ENCODE data around the gene SNRK.

The SNRK gene

GRCh38 chr3:43281020-43281419 is 5.3 kb upstream of the SNRK start:
- Histone ChIP-seq H3K9ac (ENCODE audit: low read length) (no peak overlapping the region), H3K4me1 (ENCODE audit: control insufficient read depth, insufficient read depth, low read length) (peaks cover 3% of the 10 kb centered on the region), H3K4me3 (ENCODE audit: low read length) (no peak overlapping the region), H3K9me3 (ENCODE audit: control insufficient read depth, low read length) (no peaks in the 10 kb centered on the region), H3K27me3 (ENCODE audit: control insufficient read depth, insufficient read depth, low read length) (no peaks in the 10 kb centered on the region), H3K36me3 (ENCODE audit: control insufficient read depth, insufficient read depth, low read length) (no peaks in the 10 kb centered on the region)

GRCh38 chr3:43284171-43284570 is 2.2 kb upstream of the SNRK start:
- Histone ChIP-seq H3K9ac (ENCODE audit: low read length) (no peak overlapping the region), H3K4me1 (ENCODE audit: control insufficient read depth, insufficient read depth, low read length) (peaks cover 9% of the 10 kb centered on the region), H3K27me3 (ENCODE audit: control insufficient read depth, insufficient read depth, low read length) (no peaks in the 10 kb centered on the region), H3K36me3 (ENCODE audit: control insufficient read depth, insufficient read depth, low read length) (no peaks in the 10 kb centered on the region), H3K4me3 (ENCODE audit: low read length) (no peak overlapping the region), H3K9me3 (ENCODE audit: control insufficient read depth, low read length) (no peaks in the 10 kb centered on the region)

GRCh38 chr3:43285644-43286043 is 696 bp upstream of the SNRK start:
- peak overlapping the region; percentile 56 for H3K9ac ChIP-seq (ENCODE audit: low read length)
- no peaks in the 10 kb centered on the region for H3K36me3 ChIP-seq (ENCODE audit: control insufficient read depth, insufficient read depth, low read length)
- H3K9me3 ChIP-seq (ENCODE audit: control insufficient read depth, low read length) = no peaks in the 10 kb centered on the region
- peaks cover 24% of the 10 kb centered on the region for H3K4me1 ChIP-seq (ENCODE audit: control insufficient read depth, insufficient read depth, low read length)
- no peak overlapping the region for H3K4me3 ChIP-seq (ENCODE audit: low read length)
- H3K27me3 ChIP-seq (ENCODE audit: control insufficient read depth, insufficient read depth, low read length) = no peaks in the 10 kb centered on the region

- H3K9me3 ChIP-seq (ENCODE audit: control insufficient read depth, low read length) = no peaks in the 10 kb centered on the region
- peak overlapping the region; percentile 48 for H3K4me3 ChIP-seq (ENCODE audit: low read length)
- peaks cover 35% of the 10 kb centered on the region for H3K4me1 ChIP-seq (ENCODE audit: control insufficient read depth, insufficient read depth, low read length)
- H3K27me3 ChIP-seq (ENCODE audit: control insufficient read depth, insufficient read depth, low read length) = no peaks in the 10 kb centered on the region
- peak overlapping the region; percentile 88 for H3K9ac ChIP-seq (ENCODE audit: low read length)
- no peaks in the 10 kb centered on the region for H3K36me3 ChIP-seq (ENCODE audit: control insufficient read depth, insufficient read depth, low read length)
These were observed 630 bp downstream of the SNRK start for GRCh38 chr3:43286841-43287499.

GRCh38 chr3:43287500-43287873 is 1.1 kb downstream of the SNRK start:
- Histone ChIP-seq H3K27me3 (ENCODE audit: control insufficient read depth, insufficient read depth, low read length) (no peaks in the 10 kb centered on the region), H3K9ac (ENCODE audit: low read length) (peak overlapping the region; percentile 88), H3K9me3 (ENCODE audit: control insufficient read depth, low read length) (no peaks in the 10 kb centered on the region), H3K4me1 (ENCODE audit: control insufficient read depth, insufficient read depth, low read length) (peaks cover 35% of the 10 kb centered on the region), H3K36me3 (ENCODE audit: control insufficient read depth, insufficient read depth, low read length) (no peaks in the 10 kb centered on the region), H3K4me3 (ENCODE audit: low read length) (peak overlapping the region; percentile 48)

GRCh38 chr3:43288366-43288765 is 2.0 kb downstream of the SNRK start:
- Histone ChIP-seq H3K9ac (ENCODE audit: low read length) (peak overlapping the region; percentile 88), H3K4me3 (ENCODE audit: low read length) (no peak overlapping the region), H3K36me3 (ENCODE audit: control insufficient read depth, insufficient read depth, low read length) (no peaks in the 10 kb centered on the region), H3K27me3 (ENCODE audit: control insufficient read depth, insufficient read depth, low read length) (no peaks in the 10 kb centered on the region), H3K9me3 (ENCODE audit: control insufficient read depth, low read length) (no peaks in the 10 kb centered on the region), H3K4me1 (ENCODE audit: control insufficient read depth, insufficient read depth, low read length) (peaks cover 35% of the 10 kb centered on the region)

GRCh38 chr3:43288850-43289249 is 2.5 kb downstream of the SNRK start:
- Histone ChIP-seq H3K27me3 (ENCODE audit: control insufficient read depth, insufficient read depth, low read length) (no peaks in the 10 kb centered on the region), H3K4me1 (ENCODE audit: control insufficient read depth, insufficient read depth, low read length) (peaks cover 35% of the 10 kb centered on the region), H3K4me3 (ENCODE audit: low read length) (no peak overlapping the region), H3K36me3 (ENCODE audit: control insufficient read depth, insufficient read depth, low read length) (no peaks in the 10 kb centered on the region), H3K9me3 (ENCODE audit: control insufficient read depth, low read length) (no peaks in the 10 kb centered on the region), H3K9ac (ENCODE audit: low read length) (peak overlapping the region; percentile 88)

GRCh38 chr3:43289401-43289800 is 3.1 kb downstream of the SNRK start:
- H3K36me3 ChIP-seq (ENCODE audit: control insufficient read depth, insufficient read depth, low read length) = no peaks in the 10 kb centered on the region
- H3K9me3 ChIP-seq (ENCODE audit: control insufficient read depth, low read length) = no peaks in the 10 kb centered on the region
- no peak overlapping the region for H3K4me3 ChIP-seq (ENCODE audit: low read length)
- H3K9ac ChIP-seq (ENCODE audit: low read length) = no peak overlapping the region
- H3K4me1 ChIP-seq (ENCODE audit: control insufficient read depth, insufficient read depth, low read length) = peaks cover 35% of the 10 kb centered on the region
- no peaks in the 10 kb centered on the region for H3K27me3 ChIP-seq (ENCODE audit: control insufficient read depth, insufficient read depth, low read length)

- H3K9ac ChIP-seq (ENCODE audit: low read length) = no peak overlapping the region
- H3K27me3 ChIP-seq (ENCODE audit: control insufficient read depth, insufficient read depth, low read length) = no peaks in the 10 kb centered on the region
- H3K4me1 ChIP-seq (ENCODE audit: control insufficient read depth, insufficient read depth, low read length) = peaks cover 39% of the 10 kb centered on the region
- H3K9me3 ChIP-seq (ENCODE audit: control insufficient read depth, low read length) = no peaks in the 10 kb centered on the region
- no peaks in the 10 kb centered on the region for H3K36me3 ChIP-seq (ENCODE audit: control insufficient read depth, insufficient read depth, low read length)
- no peak overlapping the region for H3K4me3 ChIP-seq (ENCODE audit: low read length)
These were observed 3.6 kb downstream of the SNRK start for GRCh38 chr3:43289841-43290470.

- H3K9ac ChIP-seq (ENCODE audit: low read length) = peak overlapping the region; percentile 33
- no peaks in the 10 kb centered on the region for H3K27me3 ChIP-seq (ENCODE audit: control insufficient read depth, insufficient read depth, low read length)
- H3K4me1 ChIP-seq (ENCODE audit: control insufficient read depth, insufficient read depth, low read length) = peaks cover 44% of the 10 kb centered on the region
- no peaks in the 10 kb centered on the region for H3K36me3 ChIP-seq (ENCODE audit: control insufficient read depth, insufficient read depth, low read length)
- H3K4me3 ChIP-seq (ENCODE audit: low read length) = no peak overlapping the region
- H3K9me3 ChIP-seq (ENCODE audit: control insufficient read depth, low read length) = no peaks in the 10 kb centered on the region
These were observed 4.6 kb downstream of the SNRK start for GRCh38 chr3:43290956-43291355.

- Histone ChIP-seq H3K9ac (ENCODE audit: low read length) (no peak overlapping the region), H3K4me1 (ENCODE audit: control insufficient read depth, insufficient read depth, low read length) (peaks cover 46% of the 10 kb centered on the region), H3K4me3 (ENCODE audit: low read length) (no peak overlapping the region), H3K9me3 (ENCODE audit: control insufficient read depth, low read length) (no peaks in the 10 kb centered on the region), H3K27me3 (ENCODE audit: control insufficient read depth, insufficient read depth, low read length) (no peaks in the 10 kb centered on the region), H3K36me3 (ENCODE audit: control insufficient read depth, insufficient read depth, low read length) (no peaks in the 10 kb centered on the region)
These were observed 5.2 kb downstream of the SNRK start for GRCh38 chr3:43291546-43291945.

GRCh38 chr3:43294975-43295374 is 8.6 kb downstream of the SNRK start:
- no peak overlapping the region for H3K4me3 ChIP-seq (ENCODE audit: low read length)
- no peaks in the 10 kb centered on the region for H3K27me3 ChIP-seq (ENCODE audit: control insufficient read depth, insufficient read depth, low read length)
- H3K36me3 ChIP-seq (ENCODE audit: control insufficient read depth, insufficient read depth, low read length) = no peaks in the 10 kb centered on the region
- no peak overlapping the region for H3K9ac ChIP-seq (ENCODE audit: low read length)
- H3K9me3 ChIP-seq (ENCODE audit: control insufficient read depth, low read length) = no peaks in the 10 kb centered on the region
- H3K4me1 ChIP-seq (ENCODE audit: control insufficient read depth, insufficient read depth, low read length) = peaks cover 39% of the 10 kb centered on the region
